Measurements from ENCODE around the gene IL10RB. TPM values are rescaled to one million over a fixed set of nuclear protein-coding genes. Genes with fewer than 3 reads are reported as not detected.

The IL10RB gene
- total RNA-seq, 6 experiments from 2014 or later: 10.5 to 24.2 (median 20.3) TPM

DNA sequence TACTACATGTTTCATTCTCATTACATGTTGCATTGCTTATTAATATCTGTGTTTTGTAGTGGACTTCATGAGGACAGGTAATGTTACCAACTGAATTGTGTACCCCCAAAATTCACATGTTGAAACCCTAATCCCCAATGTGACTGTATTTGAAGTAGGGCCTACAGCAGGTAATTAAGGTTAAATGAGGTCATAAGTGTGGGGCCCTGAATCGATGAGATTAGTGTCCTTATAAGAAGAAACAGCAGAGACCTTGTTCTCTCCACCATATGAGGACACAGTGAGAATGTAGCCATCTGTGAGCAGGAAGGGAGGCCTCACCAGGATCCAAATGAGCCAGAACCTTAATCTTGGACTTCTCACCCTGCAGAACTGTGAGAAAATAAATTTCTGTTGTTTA, 43.6 kb downstream of the IL10RB start:
- no peaks in the 10 kb centered on the region for H3K9me3 ChIP-seq
- intact Hi-C loops (cut with DNase I): no loop called here
- ATAC-seq (no peak), DNase-seq (no peak)
- H3K36me3 ChIP-seq: no peaks in the 10 kb centered on the region
- 100% methylated on average over 1 of the region's 1 CpG for WGBS (ENCODE audit: insufficient coverage, low coverage, low lambda C conversion rate, missing lambda C conversion rate)
- no peaks in the 10 kb centered on the region for H3K27me3 ChIP-seq
- no peak overlapping the region for H3K27ac ChIP-seq
- H3K4me1 ChIP-seq: peaks cover 0 to 13% (median 6%) of the 10 kb centered on the region in 4 donors
- H3K4me3 ChIP-seq: no peak overlapping the region
- TF ChIP-seq POLR2A (IDR thresholded peaks at IDR 0.05): no peak
- TF ChIP-seq, protein P1, sequence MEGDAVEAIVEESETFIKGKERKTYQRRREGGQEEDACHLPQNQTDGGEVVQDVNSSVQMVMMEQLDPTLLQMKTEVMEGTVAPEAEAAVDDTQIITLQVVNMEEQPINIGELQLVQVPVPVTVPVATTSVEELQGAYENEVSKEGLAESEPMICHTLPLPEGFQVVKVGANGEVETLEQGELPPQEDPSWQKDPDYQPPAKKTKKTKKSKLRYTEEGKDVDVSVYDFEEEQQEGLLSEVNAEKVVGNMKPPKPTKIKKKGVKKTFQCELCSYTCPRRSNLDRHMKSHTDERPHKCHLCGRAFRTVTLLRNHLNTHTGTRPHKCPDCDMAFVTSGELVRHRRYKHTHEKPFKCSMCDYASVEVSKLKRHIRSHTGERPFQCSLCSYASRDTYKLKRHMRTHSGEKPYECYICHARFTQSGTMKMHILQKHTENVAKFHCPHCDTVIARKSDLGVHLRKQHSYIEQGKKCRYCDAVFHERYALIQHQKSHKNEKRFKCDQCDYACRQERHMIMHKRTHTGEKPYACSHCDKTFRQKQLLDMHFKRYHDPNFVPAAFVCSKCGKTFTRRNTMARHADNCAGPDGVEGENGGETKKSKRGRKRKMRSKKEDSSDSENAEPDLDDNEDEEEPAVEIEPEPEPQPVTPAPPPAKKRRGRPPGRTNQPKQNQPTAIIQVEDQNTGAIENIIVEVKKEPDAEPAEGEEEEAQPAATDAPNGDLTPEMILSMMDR (IDR thresholded peaks at IDR 0.05): no peak

DNA sequence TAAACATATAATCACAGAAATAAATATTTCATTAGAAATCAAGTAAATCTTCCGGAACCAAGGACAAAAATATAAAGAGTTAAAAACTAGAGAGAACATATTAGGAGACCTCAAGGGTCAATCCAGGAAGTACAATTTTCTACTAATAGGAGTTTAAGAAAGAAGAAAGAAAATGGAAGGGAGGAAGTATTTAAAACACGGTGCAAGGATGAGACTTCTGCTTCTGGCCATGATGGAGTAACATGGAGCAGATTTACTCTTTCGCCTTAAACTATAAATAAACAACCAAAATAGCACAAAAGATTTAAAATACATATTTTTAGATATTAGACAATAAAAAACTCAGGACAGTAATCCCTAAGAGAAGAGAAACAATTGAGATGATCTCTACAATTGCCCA, 46.0 kb downstream of the IL10RB start:
- intact Hi-C loops (cut with DNase I): no loop called here
- WGBS (ENCODE audit: insufficient coverage, low coverage, low lambda C conversion rate, missing lambda C conversion rate): 92% methylated on average over 3 of the region's 3 CpGs
- Histone ChIP-seq H3K27ac (no peak overlapping the region), H3K4me3 (no peak overlapping the region), H3K27me3 (no peaks in the 10 kb centered on the region), H3K4me1 (no peaks in the 10 kb centered on the region), H3K36me3 (no peaks in the 10 kb centered on the region), H3K9me3 (no peaks in the 10 kb centered on the region)
- TF ChIP-seq, protein P1 (IDR thresholded peaks at IDR 0.05): no peak
- no peak for TF ChIP-seq POLR2A (IDR thresholded peaks at IDR 0.05)
- DNase-seq (no peak), ATAC-seq (no peak)

DNA sequence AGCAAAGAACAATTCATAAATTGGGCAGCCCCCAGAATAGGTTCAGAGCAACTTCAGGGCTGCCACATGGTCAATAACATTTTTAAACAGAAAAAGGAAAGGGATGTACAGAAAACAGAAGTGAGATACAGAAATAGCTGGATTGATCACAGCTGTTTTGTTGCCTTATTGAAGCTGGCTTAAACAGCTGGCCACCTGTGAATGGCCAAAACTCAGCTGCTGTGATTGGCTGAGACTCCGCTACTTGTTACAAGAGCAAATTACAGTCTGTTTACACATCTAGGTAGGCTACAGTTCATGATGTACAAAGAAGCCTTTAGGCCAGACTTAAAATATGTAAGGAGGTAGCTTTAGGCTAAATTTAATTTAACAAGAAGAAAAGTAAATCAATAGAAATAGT, 47.0 kb downstream of the IL10RB start:
- intact Hi-C loops (cut with DNase I): no loop called here
- no peak overlapping the region for H3K4me3 ChIP-seq

DNA sequence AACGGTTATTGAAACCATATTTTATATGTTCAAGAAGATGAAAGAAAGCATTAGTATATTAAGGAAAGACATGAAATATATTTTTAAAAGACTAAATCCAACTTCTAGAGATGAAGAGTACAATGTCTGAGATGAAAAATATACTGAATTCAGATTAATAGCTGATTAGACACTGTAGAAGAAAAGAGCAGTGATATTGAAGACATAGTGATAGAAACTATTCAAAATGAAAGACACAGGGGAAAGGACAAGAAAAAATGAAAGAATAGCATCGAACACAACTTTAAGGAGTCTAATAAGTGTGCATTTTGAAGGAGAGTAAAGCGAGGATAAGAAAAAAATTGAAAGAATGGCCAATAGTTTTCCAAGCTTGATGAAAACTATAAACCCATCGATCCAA, 47.4 kb downstream of the IL10RB start:
- WGBS (ENCODE audit: insufficient coverage, low coverage, low lambda C conversion rate, missing lambda C conversion rate): 89% methylated on average over 4 of the region's 4 CpGs
- no peak for ATAC-seq
- no peaks in the 10 kb centered on the region for H3K27me3 ChIP-seq

More for the DNA sequence above, 47.0 kb downstream of the IL10RB start:
- Histone ChIP-seq H3K27me3 (no peaks in the 10 kb centered on the region), H3K9me3 (no peaks in the 10 kb centered on the region), H3K27ac (no peak overlapping the region), H3K4me1 (no peaks in the 10 kb centered on the region), H3K36me3 (no peaks in the 10 kb centered on the region)
- TF ChIP-seq, protein P1 (IDR thresholded peaks at IDR 0.05): no peak
- WGBS (ENCODE audit: insufficient coverage, low coverage, low lambda C conversion rate, missing lambda C conversion rate): 63% methylated on average over 1 of the region's 1 CpG
- ATAC-seq (no peak), DNase-seq (no peak)

More for the DNA sequence above, 47.4 kb downstream of the IL10RB start:
- TF ChIP-seq, protein P1 (IDR thresholded peaks at IDR 0.05): no peak
- no peak for TF ChIP-seq POLR2A (IDR thresholded peaks at IDR 0.05)
- no peak for DNase-seq
- Histone ChIP-seq H3K4me1 (no peaks in the 10 kb centered on the region), H3K9me3 (no peaks in the 10 kb centered on the region), H3K27ac (no peak overlapping the region), H3K36me3 (no peaks in the 10 kb centered on the region), H3K4me3 (no peak overlapping the region)
- intact Hi-C loops (cut with DNase I): no loop called here

Data from right lobe of liver (tissue), 6 donors.